Activated CD8-positive, alpha-beta memory T cell treated with anti-CD3 and anti-CD28 coated beads for 48 hours (primary cell): Measurements from ENCODE around the gene HOXC12.

Source experiments
- DNase-seq, 3 experiments: peaks; one replicate each; pipeline ENCODE4 v3.0.0-alpha.2; 2020; ENCODE audit warnings: low read depth in 2 of 3, low spot score in 2 of 3

The HOXC12 gene

DNA sequence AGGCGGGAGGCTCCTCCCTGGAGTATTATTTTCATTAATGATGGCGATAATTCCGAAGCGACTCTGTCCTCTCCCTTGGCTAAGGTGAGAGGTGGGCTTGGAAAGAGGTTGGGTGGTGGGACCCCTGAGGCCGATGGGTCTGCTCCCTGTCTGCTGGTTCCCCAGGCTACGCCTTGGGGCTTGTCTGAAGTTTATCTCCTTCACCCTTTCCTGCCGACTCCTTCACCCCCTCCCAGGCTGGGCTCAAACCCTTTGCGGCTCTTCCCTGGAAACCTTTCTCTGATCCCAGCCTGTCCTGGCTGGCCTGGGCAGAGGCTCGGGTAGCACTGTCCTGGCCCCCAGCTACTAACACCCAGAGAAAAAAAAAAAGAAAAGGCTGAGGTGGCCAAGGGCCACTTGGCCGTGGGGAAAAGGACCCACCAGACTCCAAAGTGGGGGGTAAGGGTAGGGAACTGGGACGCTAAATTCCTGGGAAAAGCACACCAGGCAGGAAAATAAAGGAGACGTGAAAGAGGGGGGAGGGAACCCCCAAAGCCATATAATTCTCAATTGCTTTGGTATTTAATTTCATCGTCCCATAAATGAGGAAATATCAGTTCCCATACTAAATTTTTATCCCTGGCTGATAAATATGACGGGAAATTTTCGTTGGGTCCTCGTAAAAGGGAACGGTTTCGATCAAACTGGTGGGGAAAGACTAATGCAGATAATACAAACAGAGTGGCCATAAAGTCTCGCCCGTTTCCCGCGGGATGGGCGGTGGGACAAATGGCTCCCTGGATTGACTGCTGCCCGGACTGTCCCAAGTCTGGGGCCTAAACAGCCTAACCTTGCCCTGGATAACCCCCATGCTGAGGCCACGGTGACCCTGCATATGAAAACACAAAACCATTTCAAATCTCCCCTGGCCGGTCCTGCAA lies 28.2 kb downstream of the HOXC12 start:
- no peak for DNase-seq

GRCh38 chr12:53983568-53983949 lies 28.9 kb downstream of the HOXC12 start:
- no peak for DNase-seq

GRCh38 chr12:53983950-53984572 lies 29.4 kb downstream of the HOXC12 start:
- no peak for DNase-seq

DNA sequence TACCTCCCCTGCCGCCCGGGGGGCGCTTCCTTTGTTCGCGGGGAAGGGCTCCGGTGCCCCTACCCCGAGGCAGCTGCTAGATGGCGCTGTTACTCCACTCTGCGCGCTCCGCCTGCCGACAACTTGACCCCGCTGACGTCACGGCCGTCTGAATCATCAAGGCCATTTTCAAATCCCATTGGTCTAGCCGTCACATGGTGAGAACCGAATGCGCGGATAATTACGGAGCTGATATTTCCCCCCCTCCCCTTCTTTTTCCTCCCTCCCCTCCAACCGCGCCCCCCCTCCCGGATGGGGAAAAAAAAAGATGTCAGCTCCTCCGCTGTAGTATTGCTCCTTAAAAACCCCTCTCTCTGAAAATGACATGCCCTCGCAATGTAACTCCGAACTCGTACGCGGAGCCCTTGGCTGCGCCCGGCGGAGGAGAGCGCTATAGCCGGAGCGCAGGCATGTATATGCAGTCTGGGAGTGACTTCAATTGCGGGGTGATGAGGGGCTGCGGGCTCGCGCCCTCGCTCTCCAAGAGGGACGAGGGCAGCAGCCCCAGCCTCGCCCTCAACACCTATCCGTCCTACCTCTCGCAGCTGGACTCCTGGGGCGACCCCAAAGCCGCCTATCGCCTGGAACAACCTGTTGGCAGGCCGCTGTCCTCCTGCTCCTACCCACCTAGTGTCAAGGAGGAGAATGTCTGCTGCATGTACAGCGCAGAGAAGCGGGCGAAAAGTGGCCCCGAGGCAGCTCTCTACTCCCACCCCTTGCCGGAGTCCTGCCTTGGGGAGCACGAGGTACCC lies 30.4 kb downstream of the HOXC12 start, which contains the start of gene HOXC10:
Gene HOXC10, plus strand, starts transcription at position 246 of the 791 bp plus-strand sequence. Its CDS starts 114 bp downstream, at position 360.
- DNase-seq = peak; percentile 59 to 88 (median 64)

GRCh38 chr12:53985692-53985993 lies 30.9 kb downstream of the HOXC12 start:
- no peak for DNase-seq

- DNase-seq = no peak
Measured at GRCh38 chr12:53985994-53986685, 31.4 kb downstream of the HOXC12 start.

- no peak for DNase-seq
Measured at GRCh38 chr12:53986686-53987483, 32.2 kb downstream of the HOXC12 start.

- DNase-seq = no peak
Measured at GRCh38 chr12:53987787-53988230, 33.1 kb downstream of the HOXC12 start.

GRCh38 chr12:53988541-53989226 lies 34.0 kb downstream of the HOXC12 start:
- no peak for DNase-seq

DNA sequence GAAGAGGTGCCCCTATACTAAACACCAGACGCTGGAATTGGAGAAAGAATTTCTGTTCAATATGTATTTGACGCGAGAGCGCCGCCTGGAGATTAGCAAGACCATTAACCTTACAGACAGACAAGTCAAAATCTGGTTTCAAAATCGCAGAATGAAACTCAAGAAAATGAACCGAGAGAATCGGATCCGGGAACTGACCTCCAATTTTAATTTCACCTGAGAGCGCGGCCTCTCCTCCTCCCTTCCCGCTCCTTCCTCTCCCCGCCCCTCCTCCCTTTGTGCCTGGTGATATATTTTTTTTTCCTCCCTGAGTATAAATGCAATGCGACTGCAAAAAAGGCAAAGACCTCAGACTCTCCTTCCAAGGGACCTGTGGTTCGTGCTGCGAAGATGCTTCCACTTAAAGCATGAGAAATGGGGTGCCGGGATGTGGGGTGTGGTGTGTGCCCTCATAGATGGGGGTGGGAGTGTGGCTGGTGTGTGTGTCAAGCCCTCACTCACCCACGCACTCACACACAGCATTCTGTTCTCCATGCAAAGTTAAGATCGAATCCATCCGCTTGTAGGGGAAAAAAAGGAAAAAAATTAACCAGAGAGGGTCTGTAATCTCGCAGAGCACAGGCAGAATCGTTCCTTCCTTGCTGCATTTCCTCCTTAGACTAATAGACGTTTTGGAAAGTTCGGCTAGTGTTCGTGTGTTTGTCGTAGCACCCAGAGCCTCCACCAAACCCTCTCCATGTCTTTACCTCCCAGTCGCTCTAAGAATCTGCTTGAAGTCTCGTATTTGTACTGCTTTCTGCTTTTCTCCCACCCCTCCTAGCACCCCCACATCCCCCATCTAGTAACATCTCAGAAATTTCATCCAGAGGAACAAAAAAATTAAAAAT lies 34.8 kb downstream of the HOXC12 start:
- DNase-seq = no peak

DNA sequence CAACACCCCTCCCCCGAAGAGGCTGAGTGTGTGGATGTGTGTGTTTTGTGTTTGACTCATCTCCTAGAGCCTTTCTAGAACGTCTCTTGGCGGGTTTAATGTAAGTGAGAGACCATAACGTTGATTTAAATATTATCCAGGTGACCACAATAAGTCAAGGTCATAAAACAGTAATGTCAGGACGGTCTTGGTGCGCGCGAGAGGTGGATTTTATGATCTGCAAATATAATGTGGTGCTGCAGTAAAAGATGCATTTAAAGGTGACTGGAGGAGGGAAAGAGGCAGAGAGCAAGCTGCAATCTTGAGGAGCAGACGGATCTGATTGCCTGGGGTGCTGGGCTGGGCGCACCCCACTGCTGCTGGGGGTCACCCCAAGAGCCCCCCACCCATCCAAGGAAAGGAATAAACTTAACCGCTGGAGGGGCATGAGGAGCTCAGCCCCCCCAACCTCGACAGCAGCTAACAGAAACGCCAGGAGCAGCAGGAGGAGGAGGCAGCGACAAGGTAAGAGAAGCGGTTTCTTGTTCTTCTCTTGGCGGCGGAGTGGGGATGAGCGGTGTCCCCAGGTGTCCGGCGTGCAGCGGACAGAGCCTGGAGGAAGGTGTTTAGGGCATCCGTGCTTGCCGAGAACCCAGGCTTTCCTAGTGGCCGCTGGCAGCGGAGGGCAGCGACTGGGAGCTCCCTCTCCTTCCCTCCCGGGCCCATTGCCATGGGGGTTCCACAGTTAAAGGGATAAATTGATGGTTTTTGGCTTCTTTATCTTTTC lies 35.8 kb downstream of the HOXC12 start:
- DNase-seq = no peak

DNA sequence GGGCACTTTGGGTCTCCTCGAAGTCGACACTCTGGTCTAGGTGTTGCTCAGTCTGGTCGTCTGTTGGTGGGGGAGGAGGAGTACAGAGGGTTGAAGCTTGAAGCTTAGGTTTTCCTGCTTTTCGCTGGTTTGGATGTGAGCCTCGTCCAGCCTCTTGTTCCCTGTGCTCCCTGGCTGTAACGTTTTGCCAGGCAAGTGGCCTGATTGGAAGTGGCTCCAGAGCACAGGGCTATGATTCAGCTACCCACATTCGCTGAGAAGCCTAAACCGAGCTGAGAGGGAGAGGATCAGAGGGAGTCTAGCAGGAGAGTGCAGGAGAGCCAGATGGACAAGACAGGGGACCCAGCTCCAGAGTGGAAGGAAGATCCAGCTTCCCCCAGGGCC lies 36.4 kb downstream of the HOXC12 start:
- DNase-seq = no peak

GRCh38 chr12:53992377-53992889 lies 37.7 kb downstream of the HOXC12 start:
- no peak for DNase-seq

GRCh38 chr12:53993162-53994008 lies 38.7 kb downstream of the HOXC12 start:
- DNase-seq = no peak

GRCh38 chr12:53994009-53994263 lies 39.2 kb downstream of the HOXC12 start:
- no peak for DNase-seq

GRCh38 chr12:53994264-53995001 lies 39.7 kb downstream of the HOXC12 start:
- no peak for DNase-seq

DNA sequence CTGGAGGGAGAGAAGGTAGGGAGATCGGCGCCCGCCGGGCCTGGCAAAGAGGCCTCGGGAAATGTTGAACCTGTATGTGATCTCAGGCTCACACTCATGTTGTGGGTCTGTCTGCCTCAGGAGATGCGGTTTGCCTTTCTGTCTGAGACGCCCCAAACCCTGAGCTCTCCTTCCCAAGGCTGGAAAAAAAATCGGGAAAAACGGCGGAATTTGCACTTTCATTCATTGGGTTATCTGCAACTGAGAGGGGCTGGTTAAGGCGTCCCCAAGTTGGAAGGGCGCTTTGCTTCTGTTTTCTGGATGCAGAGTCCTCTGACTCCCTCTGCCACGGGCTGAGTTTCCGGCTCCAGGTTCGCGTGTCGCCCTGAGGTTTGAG lies 40.3 kb downstream of the HOXC12 start:
- DNase-seq = no peak
